Subcutaneous abdominal adipose tissue (tissue), 5 donors: ENCODE data around the gene XAB2.

ENCODE experiments used
- H3K27ac ChIP-seq: one replicate; pipeline ENCODE4 v1.7.0; 2013; ENCODE audit warnings: low read depth, mild to moderate bottlenecking, inconsistent platforms, low read length, moderate library complexity
- H3K27me3 ChIP-seq, 5 donors: one replicate each; pipeline ENCODE4 v1.7.0; 2013; ENCODE audit warnings: low read length in 5 of 5, inconsistent platforms in 1 of 5; ENCODE audit not compliant: control insufficient read depth in 5 of 5, insufficient read depth in 4 of 5
- H3K36me3 ChIP-seq, 5 donors: one replicate each; pipeline ENCODE4 v1.7.0; 2013; ENCODE audit warnings: low read length in 5 of 5; ENCODE audit not compliant: control insufficient read depth in 5 of 5, insufficient read depth in 5 of 5
- H3K4me1 ChIP-seq, 5 donors: one replicate each; pipeline ENCODE4 v1.7.0; 2013; ENCODE audit warnings: low read length in 5 of 5, mild to moderate bottlenecking in 3 of 5, moderate library complexity in 1 of 5; ENCODE audit not compliant: control insufficient read depth in 5 of 5, insufficient read depth in 5 of 5
- H3K4me3 ChIP-seq, 5 donors: one replicate each; pipeline ENCODE4 v1.7.0; 2013; ENCODE audit warnings: low read length in 5 of 5, low read depth in 1 of 5
- H3K9ac ChIP-seq, 5 donors: one replicate each; pipeline ENCODE4 v1.7.0; 2013; ENCODE audit warnings: low read length in 5 of 5, mild to moderate bottlenecking in 4 of 5, moderate library complexity in 3 of 5
- H3K9me3 ChIP-seq, 5 donors: one replicate each; pipeline ENCODE4 v1.7.0; 2013; ENCODE audit warnings: low read length in 5 of 5; ENCODE audit not compliant: control insufficient read depth in 5 of 5
- donor health status: healthy.
- donor health status: healthy.
- donor health status: healthy.
- donor health status: healthy.
- donor health status: healthy.

XAB2 gene

GRCh38 chr19:7614859-7615741 is 14.2 kb downstream of the XAB2 start:
- no peak overlapping the region for H3K9ac ChIP-seq
- peaks cover 0 to 21% (median 15%) of the 10 kb centered on the region in 5 donors for H3K36me3 ChIP-seq
- H3K4me3 ChIP-seq: no peak overlapping the region

GRCh38 chr19:7612282-7613274 is 16.8 kb downstream of the XAB2 start:
- Histone ChIP-seq H3K4me3 (no peak overlapping the region), H3K4me1 (no peaks in the 10 kb centered on the region), H3K27me3 (peaks cover 0 to 5% (median 0%) of the 10 kb centered on the region in 5 donors), H3K36me3 (no peaks in the 10 kb centered on the region), H3K9ac (no peak overlapping the region), H3K9me3 (no peaks in the 10 kb centered on the region), H3K27ac (no peak overlapping the region)

More at GRCh38 chr19:7614859-7615741, 14.2 kb downstream of the XAB2 start:
- Histone ChIP-seq H3K27me3 (peaks cover 0 to 5% (median 0%) of the 10 kb centered on the region in 5 donors), H3K9me3 (no peaks in the 10 kb centered on the region), H3K4me1 (peaks cover 0 to 6% (median 0%) of the 10 kb centered on the region in 5 donors), H3K27ac (no peak overlapping the region)

GRCh38 chr19:7611541-7612279 is 17.6 kb downstream of the XAB2 start:
- no peak overlapping the region for H3K4me3 ChIP-seq
- no peaks in the 10 kb centered on the region for H3K36me3 ChIP-seq
- no peaks in the 10 kb centered on the region for H3K9me3 ChIP-seq
- H3K27ac ChIP-seq: no peak overlapping the region
- no peak overlapping the region for H3K9ac ChIP-seq
- H3K27me3 ChIP-seq: peaks cover 0 to 5% (median 2%) of the 10 kb centered on the region in 5 donors
- no peaks in the 10 kb centered on the region for H3K4me1 ChIP-seq

GRCh38 chr19:7610491-7611240 is 18.7 kb downstream of the XAB2 start:
- no peak overlapping the region for H3K27ac ChIP-seq
- H3K36me3 ChIP-seq: no peaks in the 10 kb centered on the region
- no peaks in the 10 kb centered on the region for H3K4me1 ChIP-seq

GRCh38 chr19:7607874-7608560 is 21.3 kb downstream of the XAB2 start:
- Histone ChIP-seq H3K9me3 (peaks cover 0 to 2% (median 0%) of the 10 kb centered on the region in 5 donors), H3K27ac (no peak overlapping the region), H3K4me1 (no peaks in the 10 kb centered on the region), H3K27me3 (peaks cover 5 to 23% (median 16%) of the 10 kb centered on the region in 5 donors), H3K4me3 (no peak overlapping the region), H3K36me3 (no peaks in the 10 kb centered on the region), H3K9ac (no peak overlapping the region)

More at GRCh38 chr19:7610491-7611240, 18.7 kb downstream of the XAB2 start:
- H3K27me3 ChIP-seq: peaks cover under 1 to 7% (median 5%) of the 10 kb centered on the region in 5 donors
- no peaks in the 10 kb centered on the region for H3K9me3 ChIP-seq
- no peak overlapping the region for H3K4me3 ChIP-seq
- no peak overlapping the region for H3K9ac ChIP-seq

GRCh38 chr19:7607212-7607873 is 22.0 kb downstream of the XAB2 start:
- Histone ChIP-seq H3K9me3 (peaks cover 0 to 2% (median 0%) of the 10 kb centered on the region in 5 donors), H3K27me3 (peaks cover 5 to 23% (median 17%) of the 10 kb centered on the region in 5 donors), H3K36me3 (no peaks in the 10 kb centered on the region), H3K4me1 (no peaks in the 10 kb centered on the region), H3K9ac (no peak overlapping the region), H3K4me3 (no peak overlapping the region), H3K27ac (no peak overlapping the region)

- H3K36me3 ChIP-seq: no peaks in the 10 kb centered on the region
- peaks cover 3 to 23% (median 19%) of the 10 kb centered on the region in 5 donors for H3K27me3 ChIP-seq
- H3K4me1 ChIP-seq: no peaks in the 10 kb centered on the region
- H3K4me3 ChIP-seq: no peak overlapping the region
- H3K9ac ChIP-seq: no peak overlapping the region
- H3K9me3 ChIP-seq: peaks cover 0 to 2% (median 0%) of the 10 kb centered on the region in 5 donors
- H3K27ac ChIP-seq: no peak overlapping the region
Measured at GRCh38 chr19:7606289-7606688, 23.1 kb downstream of the XAB2 start.

- H3K27ac ChIP-seq: no peak overlapping the region
- no peaks in the 10 kb centered on the region for H3K36me3 ChIP-seq
- H3K4me3 ChIP-seq: no peak overlapping the region
- peaks cover 0 to 23% (median 19%) of the 10 kb centered on the region in 5 donors for H3K27me3 ChIP-seq
- no peak overlapping the region for H3K9ac ChIP-seq
- H3K9me3 ChIP-seq: peaks cover 0 to 2% (median 0%) of the 10 kb centered on the region in 5 donors
- no peaks in the 10 kb centered on the region for H3K4me1 ChIP-seq
Measured at GRCh38 chr19:7605490-7606222, 23.7 kb downstream of the XAB2 start.
